ENCODE results near the gene AMZ2. TPM values are rescaled to one million over a fixed set of nuclear protein-coding genes. Genes with fewer than 3 reads are reported as not detected.
"Not testable (repeated sequence)": the region's sequence is repeated elsewhere in the genome, so short reads cannot be mapped to it uniquely, and the experiment has no call there.

Gene AMZ2
- total RNA-seq, 4 donors from 2014 or later: 26.9 to 60.9 (median 35.1) TPM

DNA sequence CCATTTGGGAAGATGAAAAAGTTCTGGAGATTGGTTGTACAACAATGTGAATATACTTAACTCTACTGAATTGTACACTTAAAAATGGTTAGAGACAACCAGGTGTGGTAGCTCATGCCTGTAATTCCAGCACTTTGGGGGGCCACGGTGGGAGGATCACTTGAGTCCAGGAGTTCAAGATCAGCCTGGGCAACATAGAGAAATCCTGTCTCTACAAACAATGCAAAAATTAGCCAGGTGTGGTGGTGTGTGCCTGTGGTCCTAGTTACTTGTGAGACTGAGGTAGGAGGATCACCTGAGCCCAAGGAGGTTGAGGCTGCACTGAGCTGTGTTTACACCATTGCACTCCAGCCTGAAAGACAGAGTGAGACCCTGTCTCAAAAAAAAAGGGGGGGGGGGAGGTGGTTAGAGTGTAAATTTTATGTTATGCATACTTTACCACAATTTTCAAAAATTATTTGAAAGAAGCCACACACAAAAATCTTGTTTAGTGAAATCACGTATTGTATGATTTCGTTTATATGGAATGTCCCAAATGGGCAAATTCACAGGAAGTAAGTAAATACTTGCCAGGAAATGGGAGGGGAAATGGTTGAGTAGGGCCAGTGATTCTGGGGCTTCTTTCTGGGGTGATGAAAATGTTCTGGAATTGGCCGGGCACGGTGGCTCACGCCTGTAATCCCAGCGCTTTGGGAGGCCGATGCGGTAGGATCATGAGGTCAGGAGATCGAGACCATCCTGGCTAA lies 37.1 kb upstream of the AMZ2 start:
- Histone ChIP-seq H3K4me1 (no peaks in the 10 kb centered on the region), H3K27me3 (no peaks in the 10 kb centered on the region), H3K4me3 (no peak overlapping the region), H3K9me3 (no peaks in the 10 kb centered on the region), H3K27ac (no peak overlapping the region), H3K36me3 (no peaks in the 10 kb centered on the region)
- no peak for DNase-seq
- intact Hi-C loops (cut with DNase I; ENCODE audit: low total_unique reads): no loop called here
- TF ChIP-seq POLR2A (IDR thresholded peaks at IDR 0.05): no peak
- TF ChIP-seq, protein P1, sequence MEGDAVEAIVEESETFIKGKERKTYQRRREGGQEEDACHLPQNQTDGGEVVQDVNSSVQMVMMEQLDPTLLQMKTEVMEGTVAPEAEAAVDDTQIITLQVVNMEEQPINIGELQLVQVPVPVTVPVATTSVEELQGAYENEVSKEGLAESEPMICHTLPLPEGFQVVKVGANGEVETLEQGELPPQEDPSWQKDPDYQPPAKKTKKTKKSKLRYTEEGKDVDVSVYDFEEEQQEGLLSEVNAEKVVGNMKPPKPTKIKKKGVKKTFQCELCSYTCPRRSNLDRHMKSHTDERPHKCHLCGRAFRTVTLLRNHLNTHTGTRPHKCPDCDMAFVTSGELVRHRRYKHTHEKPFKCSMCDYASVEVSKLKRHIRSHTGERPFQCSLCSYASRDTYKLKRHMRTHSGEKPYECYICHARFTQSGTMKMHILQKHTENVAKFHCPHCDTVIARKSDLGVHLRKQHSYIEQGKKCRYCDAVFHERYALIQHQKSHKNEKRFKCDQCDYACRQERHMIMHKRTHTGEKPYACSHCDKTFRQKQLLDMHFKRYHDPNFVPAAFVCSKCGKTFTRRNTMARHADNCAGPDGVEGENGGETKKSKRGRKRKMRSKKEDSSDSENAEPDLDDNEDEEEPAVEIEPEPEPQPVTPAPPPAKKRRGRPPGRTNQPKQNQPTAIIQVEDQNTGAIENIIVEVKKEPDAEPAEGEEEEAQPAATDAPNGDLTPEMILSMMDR (IDR thresholded peaks at IDR 0.05): no peak

DNA sequence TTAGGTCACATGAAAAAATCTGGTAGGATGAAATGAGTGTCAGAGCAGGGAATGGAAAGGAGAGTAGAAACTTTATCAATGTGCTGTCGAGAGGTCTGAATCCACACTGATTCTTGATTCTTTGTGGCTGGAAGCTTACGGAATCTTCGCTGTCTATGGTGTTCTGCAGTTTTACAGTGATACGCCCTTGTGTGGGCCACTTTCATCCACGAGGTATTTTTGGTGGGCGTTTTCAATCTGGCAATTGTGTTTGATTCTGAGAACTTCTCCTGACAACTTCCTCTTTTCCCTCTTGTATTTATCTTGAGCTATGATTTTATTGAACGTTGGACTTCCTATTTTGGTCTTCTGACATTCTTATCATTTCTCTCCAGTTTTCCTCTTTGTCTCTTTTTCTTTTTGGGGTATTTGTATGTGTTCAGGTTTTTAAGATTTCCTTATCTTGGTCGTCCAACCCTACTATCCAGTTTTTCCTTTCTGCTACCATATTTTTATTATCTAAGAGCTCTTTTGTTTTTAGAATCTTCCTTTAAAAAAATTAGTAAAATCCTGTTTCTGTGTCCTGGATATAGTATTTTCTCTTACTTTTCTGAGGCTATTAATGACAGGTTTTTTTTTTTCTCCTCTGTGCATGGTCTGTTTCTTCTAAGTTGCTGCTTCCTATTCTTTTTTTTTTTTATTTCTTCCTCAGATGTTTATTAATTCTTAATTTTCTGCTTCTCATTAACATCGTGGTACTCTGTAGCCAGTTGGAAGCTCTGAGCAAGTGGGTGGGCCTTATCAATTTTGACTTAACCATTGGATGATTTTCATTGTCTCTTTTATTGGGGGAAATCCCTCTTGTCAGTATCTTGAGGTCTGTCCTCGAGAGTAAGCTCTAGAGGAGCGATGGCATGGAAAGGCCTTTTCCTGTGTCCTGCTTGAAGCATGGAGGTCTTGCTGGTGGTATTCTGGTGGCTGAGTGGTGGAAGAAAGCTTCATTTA lies 34.1 kb upstream of the AMZ2 start:
- H3K9me3 ChIP-seq; intact Hi-C loops (cut with DNase I; ENCODE audit: low total_unique reads); H3K4me1 ChIP-seq; H3K36me3 ChIP-seq; DNase-seq; H3K27ac ChIP-seq; H3K27me3 ChIP-seq; H3K4me3 ChIP-seq: not testable (repeated sequence)

DNA sequence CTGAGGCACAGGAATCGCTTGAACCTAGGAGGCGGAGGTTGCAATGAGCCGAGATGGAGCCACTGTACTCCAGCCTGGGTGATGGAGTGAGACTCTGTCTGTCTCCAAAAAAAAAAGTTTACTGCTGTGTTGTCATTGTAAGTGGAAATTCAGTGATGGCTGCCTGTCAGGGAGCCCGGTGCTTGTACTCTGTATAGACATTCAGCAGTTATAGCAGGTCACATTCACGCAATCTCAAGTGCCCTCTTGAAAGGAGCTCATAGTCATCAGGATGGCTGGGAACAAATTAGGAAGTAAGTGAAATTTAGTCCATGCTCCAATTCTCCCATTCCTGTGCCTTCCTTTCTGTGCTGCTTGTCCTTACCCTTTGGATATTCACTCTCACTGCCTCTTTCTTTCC lies 32.4 kb upstream of the AMZ2 start:
- intact Hi-C loops (cut with DNase I; ENCODE audit: low total_unique reads); DNase-seq; H3K4me1 ChIP-seq; H3K4me3 ChIP-seq; H3K36me3 ChIP-seq; H3K27ac ChIP-seq; H3K9me3 ChIP-seq; H3K27me3 ChIP-seq: not testable (repeated sequence)

DNA sequence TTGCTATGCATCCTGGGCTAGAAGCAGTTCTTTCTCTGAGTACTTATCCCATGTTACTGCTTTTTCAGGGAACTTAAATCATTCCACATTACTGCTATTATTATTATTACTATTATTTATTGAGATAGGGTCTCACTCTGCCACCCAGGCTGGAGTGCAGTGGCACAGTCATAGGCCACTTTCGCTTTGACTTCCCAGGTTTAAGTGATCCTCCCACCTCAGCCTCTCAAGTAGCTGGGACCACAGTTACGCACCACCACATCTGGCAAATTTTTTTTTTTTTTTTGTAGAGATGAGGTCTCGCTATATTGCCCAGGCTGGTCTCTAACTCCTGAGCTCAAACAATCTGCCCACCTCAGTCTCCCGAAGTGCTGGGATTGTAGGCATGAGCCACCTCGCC lies 28.4 kb upstream of the AMZ2 start:
- H3K4me3 ChIP-seq; intact Hi-C loops (cut with DNase I; ENCODE audit: low total_unique reads); H3K36me3 ChIP-seq; H3K9me3 ChIP-seq; H3K4me1 ChIP-seq; DNase-seq; H3K27ac ChIP-seq; H3K27me3 ChIP-seq: not testable (repeated sequence)

DNA sequence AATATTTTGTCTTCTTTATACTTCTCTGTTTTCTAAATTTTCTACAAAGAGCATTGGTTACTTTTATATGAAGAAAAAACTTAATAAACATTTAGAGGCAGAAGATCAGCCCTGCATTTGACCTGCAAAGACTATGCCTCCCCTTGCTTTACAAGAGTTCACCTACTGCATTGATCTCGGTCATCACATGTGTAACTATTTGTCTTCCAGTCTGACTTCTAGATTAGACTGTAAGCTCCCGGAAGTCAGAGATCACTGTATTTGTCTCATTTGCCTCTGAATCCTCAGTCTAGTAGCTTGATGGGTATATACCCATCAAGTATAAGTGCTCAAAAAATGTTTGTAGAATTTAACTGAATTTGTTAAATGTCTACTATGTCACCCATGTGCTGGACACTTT lies 27.7 kb upstream of the AMZ2 start:
- H3K27ac ChIP-seq; H3K36me3 ChIP-seq; H3K9me3 ChIP-seq; H3K4me3 ChIP-seq; DNase-seq; H3K4me1 ChIP-seq; intact Hi-C loops (cut with DNase I; ENCODE audit: low total_unique reads); H3K27me3 ChIP-seq: not testable (repeated sequence)

DNA sequence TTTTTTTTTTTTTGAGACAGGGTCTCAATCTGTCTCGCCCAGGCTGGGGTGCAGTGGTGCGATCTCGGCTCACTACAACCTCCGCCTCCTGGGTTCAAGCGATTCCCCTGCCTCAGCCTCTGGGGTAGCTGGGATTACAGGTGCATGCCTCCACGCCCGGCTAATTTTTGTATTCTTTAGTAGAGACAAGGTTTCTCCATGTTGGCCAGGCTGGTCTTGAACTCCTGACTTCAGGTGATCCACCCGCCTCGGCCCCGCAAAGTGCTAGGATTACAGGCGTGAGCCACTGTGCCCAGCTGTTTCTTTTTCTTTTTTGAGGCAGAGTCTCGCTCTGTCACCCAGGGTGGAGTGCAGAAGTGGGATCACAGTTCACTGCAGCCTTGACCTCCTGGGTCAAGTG lies 27.1 kb upstream of the AMZ2 start:
- H3K9me3 ChIP-seq; H3K36me3 ChIP-seq; H3K4me1 ChIP-seq; H3K4me3 ChIP-seq; H3K27ac ChIP-seq; DNase-seq; H3K27me3 ChIP-seq; intact Hi-C loops (cut with DNase I; ENCODE audit: low total_unique reads): not testable (repeated sequence)

DNA sequence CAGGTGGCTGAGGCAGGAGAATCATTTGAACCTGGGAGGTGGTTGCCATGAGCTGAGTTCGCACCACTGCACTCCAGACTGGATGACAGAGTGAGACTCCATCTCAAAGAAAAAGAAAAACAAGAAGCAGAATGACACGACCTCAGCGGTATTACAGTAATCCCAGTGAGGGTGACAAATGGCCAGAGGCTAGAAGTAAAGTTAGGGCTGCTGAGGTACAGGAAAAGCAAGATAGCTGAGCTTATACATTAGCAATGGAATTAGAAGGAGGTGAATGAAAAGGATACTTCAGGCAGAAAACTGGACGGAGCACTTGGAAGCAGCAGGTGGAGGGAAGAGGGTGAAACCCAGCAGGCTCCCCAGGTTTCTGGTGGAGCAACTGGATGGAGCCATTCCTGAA lies 26.1 kb upstream of the AMZ2 start:
- H3K27me3 ChIP-seq: no peaks in the 10 kb centered on the region
- no peak overlapping the region for H3K27ac ChIP-seq
- H3K9me3 ChIP-seq: no peaks in the 10 kb centered on the region
- intact Hi-C loops (cut with DNase I; ENCODE audit: low total_unique reads): no loop called here
- no peaks in the 10 kb centered on the region for H3K4me1 ChIP-seq
- no peaks in the 10 kb centered on the region for H3K36me3 ChIP-seq
- TF ChIP-seq POLR2A (IDR thresholded peaks at IDR 0.05): no peak
- TF ChIP-seq, protein P1 (IDR thresholded peaks at IDR 0.05): no peak
- no peak overlapping the region for H3K4me3 ChIP-seq
- no peak for DNase-seq

All from uterus (tissue), 4 donors.